HG03457 (cell line): Measurements from ENCODE around the gene TM7SF2.
"Not testable (repeated sequence)": the region's sequence is repeated elsewhere in the genome, so short reads cannot be mapped to it uniquely, and the experiment has no call there.

ENCODE experiments used
- ATAC-seq: cut with Tn5 transposase; IDR thresholded peaks from one replicate; pipeline ENCODE4 v1.9.1; 2021; ENCODE audit warnings: moderate number of reproducible peaks; ENCODE audit not compliant: unreplicated experiment

Gene TM7SF2

DNA sequence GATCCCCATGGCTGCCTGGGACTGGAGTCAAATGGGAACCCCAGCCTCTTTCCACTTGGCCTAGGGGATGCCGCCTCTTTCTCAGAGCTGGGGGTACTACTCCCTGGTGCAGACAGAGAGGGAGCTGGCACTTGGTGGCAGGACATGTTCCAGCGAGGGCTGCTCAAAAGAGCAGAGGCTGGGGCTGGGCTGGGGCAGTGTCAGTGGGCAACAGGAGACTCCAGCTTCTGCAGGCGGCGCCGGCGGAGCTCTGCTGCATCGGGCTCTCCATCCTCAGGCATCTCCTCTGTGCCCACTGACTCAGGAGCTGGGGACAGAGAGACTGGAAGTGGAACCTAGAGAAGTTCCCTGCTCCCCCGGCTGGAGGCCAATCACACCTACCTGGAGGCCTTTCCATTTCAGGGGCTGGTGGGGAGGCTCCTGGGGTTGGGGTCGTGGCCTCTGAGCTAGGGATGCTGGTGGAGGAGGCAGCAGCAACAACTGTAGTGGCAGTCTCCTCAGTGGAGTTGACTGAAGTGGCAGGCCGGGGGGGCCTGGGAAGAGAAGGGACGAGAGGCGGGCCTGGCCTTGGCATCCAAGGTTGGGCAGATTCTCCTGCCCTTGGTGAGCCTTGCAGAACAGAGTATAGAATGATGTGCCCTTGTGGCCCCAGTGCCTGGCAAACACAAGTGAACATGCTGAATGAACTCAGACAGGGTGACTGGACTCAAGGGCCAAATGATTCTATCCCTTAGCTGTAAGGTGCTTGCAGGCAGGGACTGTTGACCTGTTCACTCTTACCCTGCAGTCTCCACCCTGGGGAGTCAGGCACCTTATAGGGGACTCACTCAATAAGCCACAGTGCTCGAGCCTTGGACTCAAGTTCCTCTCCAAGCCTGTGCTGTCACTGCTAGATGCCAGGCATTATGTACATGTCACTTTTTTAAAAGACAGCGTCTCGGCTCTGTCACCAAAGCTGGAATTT, 16.8 kb downstream of the TM7SF2 start:
- ATAC-seq, result no peak

DNA sequence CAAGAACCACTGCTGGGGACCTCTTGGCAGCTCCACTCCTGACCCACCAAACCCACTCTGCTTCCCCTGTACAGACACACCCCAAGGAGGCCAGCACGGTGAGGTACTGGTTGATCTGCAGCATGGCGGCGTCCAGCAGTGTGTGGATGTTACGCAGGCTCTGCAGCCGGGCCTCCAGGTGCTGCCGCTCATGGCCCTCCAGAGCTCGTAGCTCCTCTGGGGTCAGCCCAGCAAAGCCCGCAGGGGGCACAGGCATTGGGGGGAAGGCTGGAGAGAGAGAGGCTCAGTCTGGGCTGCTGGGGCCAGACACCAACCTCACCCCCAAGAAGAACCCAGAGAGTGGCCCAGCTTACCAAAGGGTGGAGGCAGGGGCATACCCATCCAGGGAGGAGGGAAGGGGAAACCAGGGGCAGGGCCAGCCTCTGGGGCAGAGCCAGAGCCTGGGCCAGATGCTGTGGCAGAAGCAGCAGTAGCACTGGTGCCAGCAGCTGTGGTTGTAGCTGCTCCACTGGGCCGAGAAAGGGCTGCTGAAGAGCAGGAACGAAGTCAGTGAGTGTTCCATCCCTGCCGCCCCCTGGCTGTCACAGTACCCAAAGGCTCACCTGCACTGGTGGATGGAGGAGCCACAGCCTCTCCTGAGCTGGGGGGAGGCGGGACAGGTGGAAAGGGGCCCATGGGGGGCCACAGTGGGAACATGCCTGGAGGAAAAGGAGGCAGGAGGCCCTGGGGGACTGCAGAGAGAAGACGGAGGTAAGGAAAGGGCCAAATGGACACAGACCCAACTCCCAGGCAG, 18.2 kb downstream of the TM7SF2 start:
- no peak for ATAC-seq

DNA sequence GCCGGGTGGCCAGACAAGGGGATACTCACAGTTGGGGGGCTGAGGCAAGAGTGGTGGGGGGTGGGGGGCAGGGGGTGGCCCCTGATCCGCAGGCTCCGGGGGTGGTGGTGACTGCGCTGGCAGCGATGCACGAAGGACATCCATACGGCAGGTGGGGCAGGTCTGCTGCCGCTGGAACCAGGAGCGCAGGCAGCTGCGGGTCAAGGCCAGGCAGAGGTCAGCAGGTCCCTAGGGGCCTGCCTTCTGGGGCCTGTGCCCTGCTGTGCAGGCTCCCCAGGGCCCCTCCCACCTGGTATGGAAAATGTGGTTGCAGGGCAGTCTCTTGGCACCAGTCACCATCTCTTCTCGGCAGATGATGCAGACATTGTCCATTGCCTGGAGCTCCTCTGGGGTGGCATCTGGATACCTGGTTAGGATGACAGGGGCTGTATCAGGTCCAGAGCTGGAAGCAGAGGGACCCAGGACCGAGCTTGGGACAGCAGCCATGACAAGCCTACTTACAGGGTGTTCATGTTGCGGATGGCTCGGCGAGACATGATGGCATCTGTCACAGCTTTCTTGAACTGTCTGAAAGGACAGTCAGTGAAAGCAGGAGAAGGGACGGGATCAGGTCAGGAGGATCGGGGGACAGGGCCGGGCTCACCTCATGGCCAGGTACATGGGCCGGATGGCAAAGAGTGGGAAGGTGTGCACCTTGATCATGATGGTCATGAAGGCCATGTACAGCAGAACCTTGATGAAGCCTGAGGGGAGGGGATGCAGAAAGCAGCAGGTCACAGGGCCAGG, 19.2 kb downstream of the TM7SF2 start:
- no peak for ATAC-seq

DNA sequence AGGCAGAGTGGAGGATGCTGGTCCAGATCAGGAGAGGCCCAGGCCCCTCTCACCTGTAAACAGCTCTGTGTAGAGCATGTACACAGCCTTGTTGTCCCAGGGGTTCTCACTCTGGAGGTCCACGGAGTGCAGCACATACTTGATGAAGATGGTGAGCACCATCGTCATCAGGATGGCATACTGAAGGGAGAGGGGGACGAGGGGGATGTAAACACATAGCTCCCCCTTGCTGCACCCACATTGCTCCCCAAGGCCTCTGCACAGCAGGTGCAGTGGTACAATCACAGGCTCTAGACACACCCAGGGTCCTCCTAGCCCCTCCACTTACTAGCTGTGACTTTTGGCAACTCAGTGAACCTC, 19.7 kb downstream of the TM7SF2 start:
- ATAC-seq, result no peak

DNA sequence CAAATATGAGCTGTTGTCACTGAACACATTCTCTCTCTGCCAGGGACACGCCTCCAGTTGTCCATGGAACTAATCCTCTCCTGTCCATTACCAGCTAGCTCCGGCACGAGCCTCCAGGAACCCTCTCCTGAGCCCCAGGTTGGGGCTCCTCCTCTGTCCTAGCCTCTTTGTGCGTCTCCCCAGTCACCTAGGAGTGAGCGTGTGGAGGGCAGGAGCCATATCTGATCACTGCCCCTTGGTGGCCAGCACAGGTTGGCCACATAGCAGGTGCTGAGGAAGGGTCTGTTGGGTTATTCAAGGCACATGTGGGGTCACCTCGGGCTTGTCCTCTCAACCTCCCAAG, 20.2 kb downstream of the TM7SF2 start:
- no peak for ATAC-seq

DNA sequence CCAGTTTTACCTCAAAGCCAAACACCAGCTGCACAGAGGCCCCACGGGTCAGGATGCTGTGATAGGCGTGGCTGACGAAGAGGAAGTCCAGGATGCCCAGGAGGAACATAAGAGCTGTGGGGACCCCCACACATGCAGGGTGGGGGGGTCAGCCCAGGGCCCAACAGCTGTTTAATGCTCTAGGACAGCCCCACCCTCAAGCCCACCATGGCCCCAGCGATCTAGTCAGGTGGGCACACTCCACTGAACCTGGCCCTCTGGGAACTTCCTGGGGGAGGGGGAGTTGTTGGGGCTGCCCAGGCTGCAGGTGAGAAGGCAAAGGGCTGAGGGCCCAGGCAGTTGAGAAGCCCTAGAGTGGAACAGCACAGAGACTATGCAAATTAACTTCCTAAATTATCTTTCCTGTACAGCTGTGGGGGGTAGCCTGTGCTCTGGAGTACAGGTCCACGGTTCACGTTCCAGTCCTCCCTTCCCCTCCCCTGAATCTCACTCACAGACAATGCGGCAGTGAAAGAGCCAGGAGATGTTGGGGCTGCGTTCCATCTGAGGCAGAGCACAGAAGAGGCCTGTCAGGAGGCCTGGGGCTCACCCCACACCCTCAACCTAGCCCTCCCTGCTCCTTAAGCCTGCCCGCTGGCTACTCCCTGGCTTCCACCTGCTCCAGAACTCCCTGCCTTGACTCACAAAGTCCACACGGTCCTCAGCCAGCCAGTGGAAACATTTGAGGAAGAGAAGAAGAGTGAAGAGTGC, 20.7 kb downstream of the TM7SF2 start:
- ATAC-seq, result no peak

DNA sequence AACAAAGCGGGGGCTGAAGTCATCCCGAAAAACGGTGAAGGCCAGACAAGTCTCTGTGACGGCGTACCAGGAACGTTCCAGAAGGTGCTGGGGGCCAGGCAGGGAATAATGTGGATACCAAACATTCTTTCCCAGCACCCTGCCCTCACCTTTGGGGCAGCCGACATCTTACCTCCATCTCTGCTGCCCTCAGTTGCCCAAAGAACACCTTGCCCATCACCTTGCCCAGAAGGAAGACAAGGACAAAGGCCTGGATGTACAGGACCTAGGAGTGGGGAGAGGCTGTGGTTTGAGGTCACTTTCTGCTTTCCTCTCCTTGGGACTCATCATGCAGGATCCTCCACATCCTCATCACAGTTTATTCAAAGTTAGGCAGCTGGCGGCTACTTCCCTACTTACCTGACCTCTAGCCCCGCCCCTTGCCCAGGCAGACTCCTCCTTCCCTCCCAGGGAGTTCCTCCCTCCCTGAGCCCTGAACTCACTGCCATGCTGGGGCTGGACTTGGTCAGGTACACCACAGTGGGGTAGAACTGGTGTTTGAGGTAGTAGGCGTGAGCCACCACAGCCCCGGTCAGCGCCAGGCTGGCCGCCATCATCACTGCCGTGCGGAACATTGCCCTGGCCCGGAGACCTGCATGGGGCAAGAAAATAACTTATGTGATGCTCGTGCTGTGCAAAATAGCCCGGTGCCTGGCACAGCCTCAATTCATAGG, 21.5 kb downstream of the TM7SF2 start:
- no peak for ATAC-seq

DNA sequence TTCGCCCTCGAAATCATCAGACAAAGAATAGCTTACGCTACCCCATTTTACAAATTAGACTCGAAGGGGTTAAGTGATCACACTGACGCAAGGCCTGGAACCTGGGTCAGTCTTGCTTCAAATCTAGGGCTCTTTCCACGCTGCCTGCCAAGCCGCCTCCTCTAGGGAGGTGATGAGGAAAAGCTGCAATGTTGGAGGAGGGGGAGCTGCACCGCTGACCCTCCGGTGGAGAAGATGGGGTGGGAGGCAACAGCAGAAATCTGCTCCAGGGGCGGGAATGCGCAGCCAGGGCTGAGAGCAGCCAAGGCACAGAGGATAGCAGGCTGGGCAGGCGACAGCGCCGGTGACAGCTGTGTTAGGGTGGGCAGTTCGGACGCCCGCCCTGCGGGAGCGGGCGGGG, 22.1 kb downstream of the TM7SF2 start:
- ATAC-seq, result no peak

DNA sequence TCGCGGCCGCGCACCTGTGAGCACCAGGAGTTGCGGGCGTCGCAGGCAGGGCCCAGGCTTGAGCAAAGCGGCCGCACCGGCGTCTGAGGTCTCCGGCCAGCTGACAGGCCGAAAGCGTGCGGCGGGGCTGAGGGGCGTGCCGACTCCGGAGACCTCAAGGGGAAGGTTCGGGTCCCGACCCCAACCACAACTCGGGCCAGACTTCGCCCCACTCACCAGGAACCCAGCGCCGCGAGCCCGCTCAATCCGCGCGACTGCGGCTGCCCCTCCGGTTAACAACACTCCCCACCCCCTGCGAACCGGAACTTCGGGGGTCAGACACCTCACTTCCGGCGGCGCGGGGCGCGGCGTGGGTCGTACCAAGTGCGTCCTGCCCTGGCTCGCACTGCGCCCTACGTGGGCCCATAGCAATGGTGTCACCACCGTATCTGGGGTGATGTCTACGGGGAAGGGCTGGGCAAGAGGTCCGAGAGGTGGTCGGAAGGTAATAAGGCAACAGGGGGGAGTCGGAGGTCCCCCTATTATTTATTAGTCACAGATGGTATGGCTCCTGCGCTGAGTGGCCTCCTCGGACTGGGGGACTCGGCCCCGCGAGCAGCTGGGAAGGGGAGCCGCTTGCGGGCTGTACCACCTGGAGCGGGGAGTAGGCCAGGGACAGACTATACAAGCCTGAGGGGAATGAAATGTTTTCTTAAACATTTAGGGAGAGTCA, 22.7 kb downstream of the TM7SF2 start, which contains the start of gene SYVN1:
Gene SYVN1 (minus strand): TSS at position 280 of the 712 bp plus-strand sequence. CDS start 918 bp downstream, outside the sequence.
- ATAC-seq, result peak; percentile 34

DNA sequence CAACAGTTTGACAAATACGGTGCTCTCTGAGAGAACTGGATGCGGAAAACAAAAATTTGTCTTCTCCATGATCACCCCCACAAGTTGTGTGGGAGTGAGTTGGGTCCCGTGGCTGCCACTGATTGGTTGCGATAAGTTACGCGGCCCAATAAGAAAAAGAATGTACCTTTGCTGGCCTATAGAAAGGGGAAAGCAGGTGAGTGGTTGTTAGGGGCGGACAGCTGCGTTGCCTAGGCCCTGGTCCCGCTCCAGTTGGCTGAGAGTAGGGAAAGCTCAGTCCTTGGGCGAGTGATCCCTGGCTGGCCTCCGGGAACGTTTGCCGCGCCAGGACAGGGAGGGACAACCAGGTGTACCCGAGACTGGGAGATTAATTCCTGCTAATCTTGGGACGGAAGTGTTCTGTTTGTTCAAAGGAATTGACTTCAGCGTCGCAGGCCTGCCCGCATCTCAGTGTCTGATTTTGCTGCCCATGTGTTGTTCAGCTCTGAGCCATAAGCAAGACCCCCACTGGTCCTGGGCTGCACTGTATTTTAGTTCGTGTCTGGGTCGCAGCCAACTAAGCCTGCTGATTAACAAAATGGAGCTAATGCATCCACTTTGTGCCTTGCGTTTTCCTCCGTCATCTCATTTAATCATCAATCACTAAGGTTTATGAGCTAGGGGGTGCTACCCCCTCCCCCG, 23.4 kb downstream of the TM7SF2 start:
- ATAC-seq, result peak; percentile 50

DNA sequence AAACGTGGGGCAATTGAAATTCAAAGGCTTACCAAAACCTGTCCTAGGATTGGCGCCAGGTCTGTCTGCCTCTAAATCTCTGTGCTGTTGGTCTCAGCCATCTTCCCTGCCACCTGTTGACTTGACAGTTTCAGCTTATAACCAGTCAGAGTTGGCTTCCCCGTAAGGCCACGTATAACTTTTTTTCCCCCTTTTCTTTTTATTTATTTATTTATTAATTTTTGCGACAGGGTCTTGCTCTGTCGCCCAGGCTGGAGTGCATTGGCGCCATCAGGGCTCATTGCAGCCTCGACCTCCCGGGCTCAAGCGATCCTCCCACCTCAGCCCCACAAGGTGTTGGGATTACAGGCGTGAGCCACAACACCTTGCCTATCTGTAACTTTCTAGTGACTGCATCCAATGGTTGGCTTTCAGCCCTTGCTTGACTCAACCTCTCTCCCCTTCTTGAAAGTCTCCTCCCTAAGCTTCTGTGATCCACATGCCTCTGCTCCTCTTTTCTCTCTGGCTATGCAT, 24.0 kb downstream of the TM7SF2 start:
- ATAC-seq, result no peak

DNA sequence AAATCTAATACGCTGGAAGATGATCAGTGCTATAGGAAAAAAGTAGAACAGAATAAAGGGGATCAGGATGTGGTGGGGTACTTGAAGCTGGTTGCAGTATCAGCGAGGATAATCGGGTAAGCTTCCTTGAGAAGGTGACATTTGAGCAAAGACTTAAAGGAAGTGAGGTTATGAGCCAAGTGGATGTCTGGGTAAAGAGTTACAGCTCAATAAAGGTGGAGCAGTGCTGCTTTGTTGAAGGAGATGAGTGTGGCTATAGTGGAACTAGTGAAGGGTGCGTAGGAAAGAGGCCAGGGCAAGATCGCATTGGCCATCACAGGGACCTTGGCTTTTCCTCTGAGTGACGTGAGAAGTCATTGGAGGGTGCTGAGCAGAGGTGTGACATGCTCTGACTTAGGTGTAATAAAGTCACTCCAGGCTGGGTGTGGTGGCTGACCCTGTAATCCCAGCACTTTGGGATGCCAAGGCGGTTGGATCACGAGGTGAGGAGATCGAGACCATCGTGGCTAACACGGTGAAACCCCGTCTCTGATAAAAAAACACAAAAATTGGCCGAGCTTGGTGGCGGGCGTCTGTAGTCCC, 24.9 kb downstream of the TM7SF2 start:
- ATAC-seq, result no peak

DNA sequence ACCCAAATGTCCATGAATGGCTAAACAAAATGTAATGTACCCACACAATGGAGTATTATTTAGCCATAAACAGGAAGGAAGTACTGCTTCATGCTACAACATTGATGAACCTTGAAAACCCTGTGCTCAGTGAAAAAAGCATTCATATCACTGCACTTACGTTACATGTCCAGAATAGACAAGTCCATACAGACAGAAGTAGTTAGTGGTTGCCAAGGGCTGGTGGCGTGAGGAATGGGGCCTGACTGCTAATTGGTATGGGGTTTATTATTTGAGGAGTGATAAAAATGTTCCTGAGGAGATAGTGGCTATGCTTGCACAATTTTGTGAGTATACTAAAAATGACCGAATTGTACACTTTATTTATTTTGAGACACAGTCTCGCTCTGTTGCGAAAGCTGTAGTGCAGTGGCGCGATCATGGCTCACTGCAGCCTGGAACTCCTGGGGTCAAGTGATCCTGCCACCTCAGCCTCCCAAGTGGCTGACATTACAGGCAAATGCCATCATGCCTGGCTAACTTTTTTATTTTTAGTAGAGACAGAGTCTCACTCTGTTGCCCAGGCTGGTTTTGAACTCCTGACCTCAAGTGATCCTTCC, 30.3 kb downstream of the TM7SF2 start:
- ATAC-seq, result no peak

DNA sequence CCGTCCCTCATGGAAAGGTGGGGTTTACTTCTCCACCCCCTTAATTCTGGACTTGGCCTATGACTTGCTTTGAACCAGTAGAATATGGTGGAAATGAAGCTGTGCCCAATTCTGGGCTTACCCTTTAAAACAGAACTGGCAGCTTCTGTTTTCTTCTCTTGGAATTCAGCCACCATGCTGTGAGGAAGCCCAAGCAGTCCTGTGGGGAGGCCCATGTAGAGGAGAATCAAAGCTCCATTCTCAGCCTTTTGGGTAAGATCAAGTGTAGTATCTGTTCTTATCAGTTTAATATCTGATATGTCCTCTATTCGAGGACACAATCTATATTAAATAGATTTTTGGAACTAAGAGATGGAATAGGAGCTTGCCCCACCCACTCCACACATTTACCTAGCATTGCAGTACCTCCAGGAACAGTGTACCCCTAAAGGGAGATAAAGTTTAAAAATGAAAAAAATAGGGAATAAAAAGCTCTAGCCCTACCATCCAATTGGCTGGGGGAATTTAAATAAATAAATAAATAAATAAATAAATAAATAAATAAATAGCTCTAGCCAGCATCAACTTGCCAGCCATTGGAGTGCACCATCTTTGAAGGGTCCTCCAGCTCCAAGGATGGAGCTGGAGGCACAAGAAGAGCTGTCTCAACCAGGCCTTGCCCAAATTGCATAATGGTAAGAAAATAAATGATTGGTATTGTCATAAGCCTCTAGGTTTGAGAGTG, 35.8 kb downstream of the TM7SF2 start:
- ATAC-seq, result no peak

DNA sequence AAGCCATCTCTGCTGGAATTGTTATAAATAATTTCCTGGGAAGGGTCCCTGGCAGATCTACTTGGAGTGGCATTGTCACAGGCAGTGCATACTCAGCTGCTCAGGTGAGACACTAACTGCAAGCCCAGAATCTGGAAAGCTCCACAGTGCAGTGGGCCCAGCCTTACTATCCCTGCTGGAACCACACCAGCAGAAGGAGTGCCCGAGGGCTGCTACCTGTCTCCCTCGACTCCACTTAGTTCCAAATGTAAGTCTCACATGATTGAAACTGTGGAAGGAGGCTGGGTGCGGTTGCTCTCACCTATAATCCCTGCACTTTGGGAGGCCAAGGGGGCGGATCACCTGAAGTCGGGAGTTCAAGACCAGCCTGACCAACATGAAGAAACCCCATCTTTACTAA, 37.0 kb downstream of the TM7SF2 start:
- no peak for ATAC-seq

DNA sequence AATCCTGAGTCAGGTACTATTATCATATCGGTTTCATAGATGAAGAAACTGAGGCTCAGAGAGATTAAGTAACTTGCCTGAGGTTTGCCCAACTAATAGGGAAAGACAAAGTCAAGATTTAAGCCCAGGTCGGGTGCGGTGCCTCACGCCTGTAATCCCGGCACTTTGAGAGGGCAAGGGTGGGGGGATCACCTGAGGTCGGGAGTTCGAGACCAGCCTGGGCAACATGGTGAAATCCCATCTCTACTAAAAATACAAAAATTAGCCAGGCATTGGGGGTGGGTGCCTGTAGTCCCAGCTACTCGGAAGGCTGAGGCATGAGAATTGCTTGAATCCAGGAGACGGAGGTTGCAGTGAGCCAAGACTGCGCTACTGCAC, 38.4 kb downstream of the TM7SF2 start:
- ATAC-seq, result not testable (repeated sequence)
